Caco-2 (cell line): Measurements from ENCODE around the gene MGAT4A. TPM values are rescaled to one million over a fixed set of nuclear protein-coding genes. Genes with fewer than 3 reads are reported as not detected.

Experiments
- BruUV-seq: library from RNA; stranded (reverse); fragments of 400-500 nt; replicated peaks from 2 replicates; lab custom pipeline; 2021; lab: Mats Ljungman, UMichigan
- CTCF ChIA-PET: fragments of 300-600 bp; sonication (Branson Sonifier 250); formaldehyde crosslinking; loops from one replicate; lab custom pipeline; 2022; ENCODE audit warnings: antibody characterized with exemption; lab: Charles Lee
- POLR2A ChIA-PET: fragments of 300-600 bp; sonication (Branson Sonifier 250); formaldehyde crosslinking; loops from one replicate; lab custom pipeline; 2022; ENCODE audit warnings: antibody characterized with exemption; lab: Charles Lee
- DNase-seq, 2 experiments: peaks; one replicate each; pipeline versions ENCODE4 v3.0.0 to v3.0.0-alpha.2; 2020 to 2022
- H3K27me3 ChIP-seq: replicated peaks from 2 replicates; pipeline ENCODE4 v1.6.0; 2011; ENCODE audit warnings: low read length; ENCODE audit not compliant: control insufficient read depth, insufficient read depth
- H3K36me3 ChIP-seq: 2 replicates; pipeline ENCODE4 v1.5.1; 2011; ENCODE audit warnings: low read length; ENCODE audit not compliant: control insufficient read depth, insufficient read depth
- H3K4me1 ChIP-seq: fragments of 250-450 bp; sonication (Bioruptor Pico); 2 replicates; pipeline ENCODE4 v1.5.1; 2020; ENCODE audit warnings: mild to moderate bottlenecking
- H3K4me3 ChIP-seq: 2 replicates; pipeline ENCODE4 v1.5.1; 2011; ENCODE audit warnings: low read depth, mild to moderate bottlenecking, control low read depth, low read length
- H3K9me3 ChIP-seq: fragments of 250-450 bp; sonication (Bioruptor Pico); 2 replicates; pipeline ENCODE4 v1.5.1; 2020; ENCODE audit warnings: mild to moderate bottlenecking, moderate library complexity
- H3K27ac Mint-ChIP-seq: one replicate; pipeline ENCODE4 v1.8.0; 2022; ENCODE audit warnings: mixed read lengths; ENCODE audit not compliant: unreplicated experiment
- H3K27me3 Mint-ChIP-seq: one replicate; pipeline ENCODE4 v1.8.0; 2022; ENCODE audit warnings: mixed read lengths; ENCODE audit not compliant: insufficient read depth, unreplicated experiment
- H3K36me3 Mint-ChIP-seq: one replicate; pipeline ENCODE4 v1.8.0; 2022; ENCODE audit warnings: mild to moderate bottlenecking, mixed read lengths; ENCODE audit not compliant: insufficient read depth, unreplicated experiment
- H3K4me1 Mint-ChIP-seq: one replicate; pipeline ENCODE4 v1.8.0; 2022; ENCODE audit warnings: low read depth, mixed read lengths; ENCODE audit not compliant: unreplicated experiment
- H3K4me3 Mint-ChIP-seq: one replicate; pipeline ENCODE4 v1.8.0; 2022; ENCODE audit warnings: mild to moderate bottlenecking, moderate library complexity, mixed read lengths; ENCODE audit not compliant: unreplicated experiment
- H3K9me3 Mint-ChIP-seq: one replicate; pipeline ENCODE4 v1.8.0; 2022; ENCODE audit warnings: mixed read lengths; ENCODE audit not compliant: unreplicated experiment
- intact Hi-C: fragments of 100-400 bp; cut with micrococcal nuclease; formaldehyde crosslinking; loops from one replicate; pipeline ENCODE4 v1.10.0; 2022; ENCODE audit not compliant: unreplicated experiment
- total RNA-seq: library from RNA; stranded (reverse); gene quantifications from 2 replicates; pipeline ENCODE4 v1.2.3, GENCODE V29; 2022
- TF ChIP-seq, protein P1 (sequence below), 2 experiments: fragments of 200-600 bp in 1 of 2; IDR thresholded peaks; 1 replicate in 1 of 2; 2 replicates in 1 of 2; pipeline versions ENCODE4 v1.5.1 to v1.8.0; 2011 to 2022; ENCODE audit warnings: antibody characterized with exemption in 1 of 2, control low read depth in 1 of 2, inconsistent platforms in 1 of 2, low read depth in 1 of 2, low read length in 1 of 2, mild to moderate bottlenecking in 1 of 2, moderate library complexity in 1 of 2; ENCODE audit not compliant: insufficient read depth in 1 of 2, severe bottlenecking in 1 of 2, unreplicated experiment in 1 of 2

The MGAT4A gene
- total RNA-seq, 1 experiment from 2014 or later = 63.7 TPM

GRCh38 chr2:98656800-98657199, 74.1 kb downstream of the MGAT4A start:
- Mint-ChIP-seq H3K4me1 (no peaks in the 10 kb centered on the region), H3K27ac (no peak overlapping the region), H3K9me3 (peaks cover 17% of the 10 kb centered on the region), H3K4me3 (no peak overlapping the region), H3K36me3 (peaks cover 21% of the 10 kb centered on the region), H3K27me3 (no peaks in the 10 kb centered on the region)
- TF ChIP-seq, protein P1, sequence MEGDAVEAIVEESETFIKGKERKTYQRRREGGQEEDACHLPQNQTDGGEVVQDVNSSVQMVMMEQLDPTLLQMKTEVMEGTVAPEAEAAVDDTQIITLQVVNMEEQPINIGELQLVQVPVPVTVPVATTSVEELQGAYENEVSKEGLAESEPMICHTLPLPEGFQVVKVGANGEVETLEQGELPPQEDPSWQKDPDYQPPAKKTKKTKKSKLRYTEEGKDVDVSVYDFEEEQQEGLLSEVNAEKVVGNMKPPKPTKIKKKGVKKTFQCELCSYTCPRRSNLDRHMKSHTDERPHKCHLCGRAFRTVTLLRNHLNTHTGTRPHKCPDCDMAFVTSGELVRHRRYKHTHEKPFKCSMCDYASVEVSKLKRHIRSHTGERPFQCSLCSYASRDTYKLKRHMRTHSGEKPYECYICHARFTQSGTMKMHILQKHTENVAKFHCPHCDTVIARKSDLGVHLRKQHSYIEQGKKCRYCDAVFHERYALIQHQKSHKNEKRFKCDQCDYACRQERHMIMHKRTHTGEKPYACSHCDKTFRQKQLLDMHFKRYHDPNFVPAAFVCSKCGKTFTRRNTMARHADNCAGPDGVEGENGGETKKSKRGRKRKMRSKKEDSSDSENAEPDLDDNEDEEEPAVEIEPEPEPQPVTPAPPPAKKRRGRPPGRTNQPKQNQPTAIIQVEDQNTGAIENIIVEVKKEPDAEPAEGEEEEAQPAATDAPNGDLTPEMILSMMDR (IDR thresholded peaks at IDR 0.05; ENCODE audit: insufficient read depth in 1 of 2, low read depth in 1 of 2, low read length in 1 of 2, severe bottlenecking in 1 of 2, unreplicated experiment in 1 of 2) = no peak
- Histone ChIP-seq H3K27me3 (no peaks in the 10 kb centered on the region), H3K4me1 (no peaks in the 10 kb centered on the region), H3K9me3 (no peaks in the 10 kb centered on the region), H3K36me3 (no peaks in the 10 kb centered on the region), H3K4me3 (no peak overlapping the region)
- DNase-seq = no peak
- intact Hi-C loops = no loop called here
- BruUV-seq = no TSS peak
- POLR2A ChIA-PET = interaction anchor here (0.8 kb wide), 1 partner anchor 74 kb away, joined by 3 read pairs; no protein-coding TSS in a partner anchor
- CTCF ChIA-PET = no interaction called here

- H3K36me3 Mint-ChIP-seq = peaks cover 6% of the 10 kb centered on the region
- Histone ChIP-seq H3K4me1 (no peaks in the 10 kb centered on the region), H3K36me3 (no peaks in the 10 kb centered on the region), H3K27me3 (no peaks in the 10 kb centered on the region), H3K4me3 (no peak overlapping the region), H3K9me3 (no peaks in the 10 kb centered on the region)
- POLR2A ChIA-PET = no interaction called here
- no peak for DNase-seq
- no peaks in the 10 kb centered on the region for H3K27me3 Mint-ChIP-seq
- TF ChIP-seq, protein P1 (IDR thresholded peaks at IDR 0.05; ENCODE audit: insufficient read depth in 1 of 2, low read depth in 1 of 2, low read length in 1 of 2, severe bottlenecking in 1 of 2, unreplicated experiment in 1 of 2) = no peak
- H3K4me1 Mint-ChIP-seq = peaks cover 11% of the 10 kb centered on the region
- BruUV-seq = no TSS peak
- intact Hi-C loops = no loop called here
- H3K4me3 Mint-ChIP-seq = no peak overlapping the region
- peaks cover 4% of the 10 kb centered on the region for H3K9me3 Mint-ChIP-seq
- CTCF ChIA-PET = no interaction called here
- H3K27ac Mint-ChIP-seq = no peak overlapping the region
Measured at GRCh38 chr2:98654699-98655495, 76.0 kb downstream of the MGAT4A start.

GRCh38 chr2:98650998-98651397, 79.9 kb downstream of the MGAT4A start:
- H3K9me3 ChIP-seq = no peaks in the 10 kb centered on the region
- H3K27me3 Mint-ChIP-seq = no peaks in the 10 kb centered on the region
- no peaks in the 10 kb centered on the region for H3K27me3 ChIP-seq
- POLR2A ChIA-PET = no interaction called here
- no peak for DNase-seq
- peaks cover 1% of the 10 kb centered on the region; the same call in 1 of the 2 replicates for H3K36me3 ChIP-seq
- no peak overlapping the region for H3K27ac Mint-ChIP-seq
- peaks cover 15% of the 10 kb centered on the region for H3K36me3 Mint-ChIP-seq
- no TSS peak for BruUV-seq
- no peaks in the 10 kb centered on the region for H3K9me3 Mint-ChIP-seq
- peaks cover 17% of the 10 kb centered on the region for H3K4me1 Mint-ChIP-seq
- TF ChIP-seq, protein P1 (IDR thresholded peaks at IDR 0.05; ENCODE audit: insufficient read depth in 1 of 2, low read depth in 1 of 2, low read length in 1 of 2, severe bottlenecking in 1 of 2, unreplicated experiment in 1 of 2) = no peak
- CTCF ChIA-PET = no interaction called here
- H3K4me3 ChIP-seq = no peak overlapping the region
- intact Hi-C loops = no loop called here
- H3K4me1 ChIP-seq = no peaks in the 10 kb centered on the region
- H3K4me3 Mint-ChIP-seq = no peak overlapping the region
